Measurements from ENCODE around the gene UBE2B. TPM values are rescaled to one million over a fixed set of nuclear protein-coding genes. Genes with fewer than 3 reads are reported as not detected.

Gene UBE2B
- polyA plus RNA-seq, 1 of the 3 experiments (the other 2 are of a cell fraction): 24.3 TPM

GRCh38 chr5:134413046-134413445 is 41.7 kb downstream of the UBE2B start:
- Histone ChIP-seq H3K4me2 (no peak overlapping the region), H3K36me3 (replicated peaks in 1 of 2; ENCODE audit: control insufficient read depth in 1 of 2, insufficient read depth in 2 of 2, low read length in 1 of 2) (peaks cover 0 to 2% of the 10 kb centered on the region in 2 experiments), H3K9me3 (no peaks in the 10 kb centered on the region), H3K9ac (no peak overlapping the region), H3K27me3 (ENCODE audit: insufficient read depth) (no peaks in the 10 kb centered on the region), H3K9me2 (no peaks in the 10 kb centered on the region), H2AFZ (ENCODE audit: low read depth) (no peak overlapping the region), H3F3A (replicated peaks; ENCODE audit: insufficient read depth) (no peaks in the 10 kb centered on the region), H3K4me3 (ENCODE audit: low read depth in 2 of 2, low read length in 1 of 2) (no peak overlapping the region), H3K4me1 (ENCODE audit: control insufficient read depth in 1 of 2, insufficient read depth in 2 of 2, low read depth in 1 of 2, low read length in 1 of 2) (peaks cover 0 to 14% of the 10 kb centered on the region in 2 experiments; a peak in 2 of 4 replicates), H3K79me2 (ENCODE audit: insufficient read depth) (peaks cover 30% of the 10 kb centered on the region), H4K20me1 (ENCODE audit: insufficient read depth) (no peaks in the 10 kb centered on the region), H3K27ac (ENCODE audit: low read depth in 2 of 2, low read length in 1 of 2) (no peak overlapping the region)
- TF ChIP-seq ELF1 (IDR thresholded peaks at IDR 0.05) (no peak), TEAD4 (IDR thresholded peaks at IDR 0.05; ENCODE audit: borderline replicate concordance, insufficient read depth) (no peak), NFIC (IDR thresholded peaks at IDR 0.05; ENCODE audit: borderline replicate concordance) (no peak), MAX (IDR thresholded peaks at IDR 0.05; ENCODE audit: low read depth) (no peak)
- no peak for DNase-seq
- ChIA-PET CTCF (interaction anchor here (0.8 to 7.7 kb wide), 6 partner anchors 12 to 174 kb away, joined by 3 to 61 read pairs (median 9); no protein-coding TSS in a partner anchor), POLR2A (no interaction called here)
- 73% methylated on average over 2 of the region's 2 CpGs for WGBS (ENCODE audit: low lambda C conversion rate)

DNA sequence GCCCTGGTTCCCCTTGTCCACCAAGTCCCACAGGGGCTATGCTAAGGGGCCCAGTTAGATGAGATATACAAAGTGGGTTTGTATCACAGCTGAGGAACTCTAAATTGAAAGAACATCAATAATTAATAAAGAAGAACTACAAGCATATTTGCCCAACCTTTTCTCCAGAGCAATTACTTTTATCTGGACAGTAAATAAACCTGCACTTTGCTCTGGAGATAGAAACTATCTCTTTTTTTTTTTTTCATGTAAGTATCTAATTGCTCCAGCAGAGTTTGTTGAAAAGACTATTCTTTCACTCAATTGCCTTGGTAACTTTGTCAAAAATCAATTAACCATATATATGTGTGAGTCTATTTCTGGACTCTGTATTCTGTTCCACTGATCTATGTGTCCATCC is 46.3 kb downstream of the UBE2B start:
- DNase-seq: no peak
- Histone ChIP-seq H3K4me2 (no peak overlapping the region), H3K36me3 (replicated peaks in 1 of 2; ENCODE audit: control insufficient read depth in 1 of 2, insufficient read depth in 2 of 2, low read length in 1 of 2) (no peaks in the 10 kb centered on the region), H3K79me2 (ENCODE audit: insufficient read depth) (no peaks in the 10 kb centered on the region), H3K4me1 (ENCODE audit: control insufficient read depth in 1 of 2, insufficient read depth in 2 of 2, low read depth in 1 of 2, low read length in 1 of 2) (no peaks in the 10 kb centered on the region), H3K9me2 (no peaks in the 10 kb centered on the region), H3F3A (replicated peaks; ENCODE audit: insufficient read depth) (no peaks in the 10 kb centered on the region), H3K4me3 (ENCODE audit: low read depth in 2 of 2, low read length in 1 of 2) (no peak overlapping the region), H3K9me3 (no peaks in the 10 kb centered on the region), H2AFZ (ENCODE audit: low read depth) (0 out of 2 replicates have a peak overlapping the region, but pooled peaks have one; percentile 18), H3K27me3 (ENCODE audit: insufficient read depth) (no peaks in the 10 kb centered on the region), H3K27ac (ENCODE audit: low read depth in 2 of 2, low read length in 1 of 2) (no peak overlapping the region), H3K9ac (no peak overlapping the region), H4K20me1 (ENCODE audit: insufficient read depth) (no peaks in the 10 kb centered on the region)
- TF ChIP-seq RAD21 (IDR thresholded peaks at IDR 0.05; ENCODE audit: low read length) (no peak), SIN3A (IDR thresholded peaks at IDR 0.05; ENCODE audit: borderline replicate concordance, low read depth, low read length) (no peak), NRF1 (IDR thresholded peaks at IDR 0.05; ENCODE audit: low read depth, low read length) (no peak), CHD2 (IDR thresholded peaks at IDR 0.05; ENCODE audit: low read length, partially characterized antibody) (no peak), TAF1 (IDR thresholded peaks at IDR 0.05; ENCODE audit: borderline replicate concordance, low read depth, low read length) (no peak), MXI1 (IDR thresholded peaks at IDR 0.05; ENCODE audit: low read depth, low read length) (no peak), MAX (IDR thresholded peaks at IDR 0.05; ENCODE audit: low read depth) (no peak), JUND (IDR thresholded peaks at IDR 0.05) (no peak), REST (IDR thresholded peaks at IDR 0.05; ENCODE audit: low read depth, low read length) (no peak), GABPA (IDR thresholded peaks at IDR 0.05; ENCODE audit: low read depth) (no peak), EP300 (IDR thresholded peaks at IDR 0.05; ENCODE audit: borderline replicate concordance in 1 of 2, low read depth in 1 of 2, low read length in 1 of 2) (no peak), POLR2AphosphoS5 (IDR thresholded peaks at IDR 0.05; ENCODE audit: low read depth, low read length) (no peak), RXRA (IDR thresholded peaks at IDR 0.05; ENCODE audit: borderline replicate concordance, low read depth) (no peak), MEF2A (IDR thresholded peaks at IDR 0.05; ENCODE audit: borderline replicate concordance, low read depth) (no peak)
- TF ChIP-seq, protein P1, sequence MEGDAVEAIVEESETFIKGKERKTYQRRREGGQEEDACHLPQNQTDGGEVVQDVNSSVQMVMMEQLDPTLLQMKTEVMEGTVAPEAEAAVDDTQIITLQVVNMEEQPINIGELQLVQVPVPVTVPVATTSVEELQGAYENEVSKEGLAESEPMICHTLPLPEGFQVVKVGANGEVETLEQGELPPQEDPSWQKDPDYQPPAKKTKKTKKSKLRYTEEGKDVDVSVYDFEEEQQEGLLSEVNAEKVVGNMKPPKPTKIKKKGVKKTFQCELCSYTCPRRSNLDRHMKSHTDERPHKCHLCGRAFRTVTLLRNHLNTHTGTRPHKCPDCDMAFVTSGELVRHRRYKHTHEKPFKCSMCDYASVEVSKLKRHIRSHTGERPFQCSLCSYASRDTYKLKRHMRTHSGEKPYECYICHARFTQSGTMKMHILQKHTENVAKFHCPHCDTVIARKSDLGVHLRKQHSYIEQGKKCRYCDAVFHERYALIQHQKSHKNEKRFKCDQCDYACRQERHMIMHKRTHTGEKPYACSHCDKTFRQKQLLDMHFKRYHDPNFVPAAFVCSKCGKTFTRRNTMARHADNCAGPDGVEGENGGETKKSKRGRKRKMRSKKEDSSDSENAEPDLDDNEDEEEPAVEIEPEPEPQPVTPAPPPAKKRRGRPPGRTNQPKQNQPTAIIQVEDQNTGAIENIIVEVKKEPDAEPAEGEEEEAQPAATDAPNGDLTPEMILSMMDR (IDR thresholded peaks at IDR 0.05): no peak
- POLR2A ChIA-PET: interaction anchor here (0.6 kb wide), 1 partner anchor 31 kb away, joined by 3 read pairs; no protein-coding TSS in a partner anchor
- CTCF ChIA-PET: interaction anchor here (0.8 to 2.3 kb wide), 5 partner anchors 10 to 170 kb away, joined by 3 to 5 read pairs (median 3); no protein-coding TSS in a partner anchor
